Transverse colon (tissue), 4 donors: ENCODE data around the gene LGALS7. TPM values are rescaled to one million over a fixed set of nuclear protein-coding genes. Genes with fewer than 3 reads are reported as not detected.
A peak's percentile ranks its signal among the peaks of the same experiment; 100 is the strongest.
"Not testable (repeated sequence)": the region's sequence is repeated elsewhere in the genome, so short reads cannot be mapped to it uniquely, and the experiment has no call there.

Experiments
- DNase-seq: peaks from one replicate; pipeline ENCODE4 v3.0.0-alpha.2; 2019
- H3K27ac ChIP-seq, 4 donors: fragments of 200-600 bp; sonication (generic); 2 replicates each; pipeline ENCODE4 v1.5.1; 2016 to 2018; ENCODE audit warnings: inconsistent platforms in 4 of 4
- H3K27me3 ChIP-seq: fragments of 200-600 bp; sonication (generic); 2 replicates; pipeline ENCODE4 v1.5.1; 2017; ENCODE audit warnings: inconsistent platforms
- H3K36me3 ChIP-seq, 4 donors: fragments of 200-600 bp; sonication (generic); 2 replicates each; pipeline ENCODE4 v1.5.1; 2017 to 2019; ENCODE audit warnings: inconsistent platforms in 4 of 4
- H3K4me1 ChIP-seq, 4 donors: fragments of 200-600 bp; sonication (generic); 2 replicates each; pipeline ENCODE4 v1.5.1; 2017 to 2020; ENCODE audit warnings: inconsistent platforms in 4 of 4
- H3K4me3 ChIP-seq, 4 donors: fragments of 200-600 bp; sonication (generic); 1 replicate in 1 of 4; 2 replicates in 3 of 4; pipeline versions ENCODE4 v1.5.1 to v1.6.1; 2017 to 2019; ENCODE audit warnings: inconsistent platforms in 4 of 4
- H3K9me3 ChIP-seq, 2 donors: fragments of 200-600 bp; sonication (generic); 2 replicates each; pipeline ENCODE4 v1.5.1; 2017 to 2019; ENCODE audit warnings: inconsistent platforms in 2 of 2
- EP300 ChIP-seq: sonication (generic); formaldehyde crosslinking; IDR thresholded peaks from one replicate; pipeline ENCODE4 v1.6.1; 2017; ENCODE audit warnings: antibody characterized with exemption, low read depth
- POLR2A ChIP-seq: fragments of 450-650 bp; IDR thresholded peaks from one replicate; pipeline ENCODE4 v1.6.1; 2016; ENCODE audit warnings: antibody characterized with exemption, mild to moderate bottlenecking, moderate library complexity
- POLR2AphosphoS5 ChIP-seq, 3 donors: sonication (generic); formaldehyde crosslinking; IDR thresholded peaks; one replicate each; pipeline ENCODE4 v1.6.1; 2016; ENCODE audit warnings: antibody characterized with exemption in 3 of 3
- WGBS, 2 donors: methylation state at CpG; one replicate each; pipeline ENCODE4 v1.1.5; 2018; ENCODE audit warnings: low coverage in 1 of 2; 5-methylcytosine and 5-hydroxymethylcytosine counted together
- in situ Hi-C, 4 donors: fragments of 200-750 bp; cut with MboI; loops; one replicate each; pipeline versions ENCODE4 v1.15.0 to v1.15.1; 2017; ENCODE audit warnings: low sequenced_read_pairs in 3 of 4, low pct_ligation_motif_present in 1 of 4, low pct_unique_long_range_greater_than_20kb in 1 of 4
- intact Hi-C: fragments of 100-400 bp; cut with DNase I; formaldehyde crosslinking; loops from one replicate; pipeline ENCODE4 v1.15.1; 2023; ENCODE audit warnings: low total_unique reads
- total RNA-seq, 4 donors: library from RNA; depleted of rRNA; stranded (reverse); fragments of >200 nt; gene quantifications; one replicate each; pipeline ENCODE4 v1.1.0, GENCODE V29; 2016
- TF ChIP-seq, protein P1 (sequence below), 5 experiments: fragments of 200-600 bp in 3 of 5; fragments of 450-650 bp in 2 of 5; sonication (generic) in 3 of 5; IDR thresholded peaks; 1 replicate in 2 of 5; 2 replicates in 3 of 5; pipeline ENCODE4 v1.5.1; 2016 to 2017; ENCODE audit warnings: antibody characterized with exemption in 5 of 5, inconsistent platforms in 3 of 5, mild to moderate bottlenecking in 2 of 5, moderate library complexity in 1 of 5

The LGALS7 gene
- total RNA-seq, 4 donors from 2014 or later: not detected

DNA sequence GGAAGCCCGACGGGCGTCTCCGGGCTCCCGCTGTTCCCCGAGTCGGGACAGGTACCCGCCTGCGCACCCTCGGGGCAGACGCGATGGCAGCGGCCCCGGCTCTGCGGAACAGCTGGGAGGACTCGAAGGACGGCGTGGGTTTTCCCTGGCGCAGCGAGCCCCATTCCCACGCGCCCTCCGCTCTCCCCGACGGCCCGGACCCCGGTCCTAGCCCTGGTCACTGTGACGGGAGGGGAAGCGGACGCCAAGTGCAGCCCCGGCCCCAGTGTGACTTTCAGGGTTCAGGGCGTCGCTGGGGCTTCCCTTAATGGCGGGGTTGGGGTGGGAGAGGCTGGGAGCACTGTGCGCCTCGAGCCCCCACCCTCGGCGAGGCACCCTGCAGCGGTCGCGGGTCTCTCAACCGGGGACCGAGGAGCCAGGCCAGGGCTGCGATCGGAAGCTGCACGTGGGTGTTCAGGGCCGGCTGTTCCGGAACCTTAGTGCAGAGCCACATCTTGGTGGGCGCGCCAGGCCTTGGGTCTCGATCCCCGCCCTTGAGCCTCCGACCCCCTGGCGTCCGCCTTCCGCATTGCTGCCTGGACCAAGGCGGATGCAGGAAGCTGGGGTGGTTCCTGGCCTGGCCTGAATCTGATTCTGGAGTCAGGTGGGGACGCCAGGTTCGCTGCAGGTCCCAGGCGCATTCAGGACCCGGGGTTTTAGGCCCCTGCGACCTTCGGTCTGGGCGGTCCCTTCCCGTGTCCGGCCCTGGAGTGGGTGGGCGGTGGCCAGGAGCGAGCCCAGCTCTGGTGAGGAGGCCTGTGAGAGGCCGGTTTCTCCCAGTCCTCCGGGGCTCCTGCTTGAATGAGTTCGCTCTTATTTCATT, 19.2 kb upstream of the LGALS7 start:
- whole genome bisulfite sequencing, 2 donors: 20% methylated on average over 58 of the region's 71 CpGs; no CpG with 5 or more reads in 1 of the 2 donors
- no peaks in the 10 kb centered on the region for H3K36me3 ChIP-seq
- H3K27me3 ChIP-seq: no peaks in the 10 kb centered on the region
- H3K4me1 ChIP-seq: peaks cover 0 to 6% (median 6%) of the 10 kb centered on the region in 4 donors
- in situ Hi-C loops: no loop called here
- intact Hi-C loops: no loop called here
- no peaks in the 10 kb centered on the region for H3K9me3 ChIP-seq
- DNase-seq: peak; percentile 64
- H3K27ac ChIP-seq: peak overlapping the region in 1 of 4 donors; percentile 21
- TF ChIP-seq POLR2A (no peak), POLR2AphosphoS5 (IDR thresholded peaks at IDR 0.05) (no peak)
- TF ChIP-seq, protein P1, sequence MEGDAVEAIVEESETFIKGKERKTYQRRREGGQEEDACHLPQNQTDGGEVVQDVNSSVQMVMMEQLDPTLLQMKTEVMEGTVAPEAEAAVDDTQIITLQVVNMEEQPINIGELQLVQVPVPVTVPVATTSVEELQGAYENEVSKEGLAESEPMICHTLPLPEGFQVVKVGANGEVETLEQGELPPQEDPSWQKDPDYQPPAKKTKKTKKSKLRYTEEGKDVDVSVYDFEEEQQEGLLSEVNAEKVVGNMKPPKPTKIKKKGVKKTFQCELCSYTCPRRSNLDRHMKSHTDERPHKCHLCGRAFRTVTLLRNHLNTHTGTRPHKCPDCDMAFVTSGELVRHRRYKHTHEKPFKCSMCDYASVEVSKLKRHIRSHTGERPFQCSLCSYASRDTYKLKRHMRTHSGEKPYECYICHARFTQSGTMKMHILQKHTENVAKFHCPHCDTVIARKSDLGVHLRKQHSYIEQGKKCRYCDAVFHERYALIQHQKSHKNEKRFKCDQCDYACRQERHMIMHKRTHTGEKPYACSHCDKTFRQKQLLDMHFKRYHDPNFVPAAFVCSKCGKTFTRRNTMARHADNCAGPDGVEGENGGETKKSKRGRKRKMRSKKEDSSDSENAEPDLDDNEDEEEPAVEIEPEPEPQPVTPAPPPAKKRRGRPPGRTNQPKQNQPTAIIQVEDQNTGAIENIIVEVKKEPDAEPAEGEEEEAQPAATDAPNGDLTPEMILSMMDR (IDR thresholded peaks at IDR 0.05): peak; percentile 31 to 71 (median 45)
- H3K4me3 ChIP-seq: peak overlapping the region in 2 of 4 donors; percentile 16 to 40

DNA sequence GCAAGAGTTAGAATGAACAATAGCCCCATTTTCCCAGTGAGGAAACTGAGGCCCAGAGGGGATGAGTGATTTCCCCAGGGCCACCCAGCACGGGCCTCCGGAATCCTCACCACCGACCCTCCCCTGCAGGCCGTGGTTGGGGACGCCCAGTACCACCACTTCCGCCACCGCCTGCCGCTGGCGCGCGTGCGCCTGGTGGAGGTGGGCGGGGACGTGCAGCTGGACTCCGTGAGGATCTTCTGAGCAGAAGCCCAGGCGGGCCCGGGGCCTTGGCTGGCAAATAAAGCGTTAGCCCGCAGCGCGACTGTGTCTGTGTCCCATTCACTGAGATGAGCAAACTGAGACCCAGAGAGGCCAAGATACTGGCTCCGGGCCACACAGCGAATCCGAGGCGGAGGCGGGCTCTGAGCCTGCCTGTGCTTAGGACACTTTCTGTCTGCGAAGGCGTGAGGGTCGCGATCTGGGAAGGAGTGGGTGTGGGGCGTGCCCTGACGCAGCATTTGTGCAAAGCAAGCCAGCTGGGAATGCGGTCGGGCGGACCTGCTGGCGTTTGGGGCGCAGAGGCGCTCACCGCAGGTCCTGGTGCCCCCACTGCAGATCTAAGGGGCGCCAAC, 18.2 kb upstream of the LGALS7 start:
- H3K9me3 ChIP-seq, H3K36me3 ChIP-seq, DNase-seq, H3K27me3 ChIP-seq, H3K27ac ChIP-seq, in situ Hi-C loops, H3K4me1 ChIP-seq, H3K4me3 ChIP-seq, intact Hi-C loops: not testable (repeated sequence)
- whole genome bisulfite sequencing, 2 donors: no CpG with 5 or more reads among the region's 40 CpGs

DNA sequence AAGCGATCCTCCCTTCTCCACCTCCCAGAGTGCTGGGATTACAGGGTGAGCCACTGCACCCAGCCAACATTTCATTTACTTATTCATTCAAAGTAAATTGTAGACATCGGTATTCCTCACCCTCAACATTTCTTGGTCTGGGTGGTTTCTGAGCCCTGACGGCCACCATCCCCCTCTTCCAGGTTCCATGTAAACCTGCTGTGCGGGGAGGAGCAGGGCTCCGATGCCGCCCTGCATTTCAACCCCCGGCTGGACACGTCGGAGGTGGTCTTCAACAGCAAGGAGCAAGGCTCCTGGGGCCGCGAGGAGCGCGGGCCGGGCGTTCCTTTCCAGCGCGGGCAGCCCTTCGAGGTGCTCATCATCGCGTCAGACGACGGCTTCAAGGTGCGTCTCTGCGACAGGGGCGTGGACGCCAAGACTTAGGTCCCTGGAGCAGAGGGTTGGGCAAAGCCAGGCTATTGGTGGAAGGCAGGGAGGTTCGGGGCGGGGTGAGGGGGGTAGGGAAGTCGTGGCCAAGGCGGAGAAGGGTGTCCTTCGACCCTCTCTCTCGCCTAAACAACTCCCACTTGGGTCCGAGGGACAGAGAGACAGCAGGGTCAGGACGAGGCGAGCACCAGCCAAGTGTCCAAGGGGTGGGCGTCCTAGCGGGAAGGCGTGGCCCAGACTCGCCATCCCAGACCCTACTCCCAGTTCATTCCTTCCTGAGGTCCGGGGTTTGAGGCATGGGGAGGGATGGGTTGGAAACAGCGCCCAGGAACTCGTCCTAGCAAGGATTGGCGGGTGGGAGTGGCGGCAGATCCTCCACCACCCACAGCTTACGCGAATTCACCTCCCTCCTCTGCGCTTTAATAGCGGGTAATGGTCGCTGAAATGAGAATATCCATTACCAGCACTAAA, 17.4 kb upstream of the LGALS7 start:
- H3K27ac ChIP-seq, H3K9me3 ChIP-seq, H3K27me3 ChIP-seq, H3K4me1 ChIP-seq, in situ Hi-C loops, H3K4me3 ChIP-seq, intact Hi-C loops, H3K36me3 ChIP-seq, DNase-seq: not testable (repeated sequence)
- 58% methylated on average over 12 of the region's 49 CpGs; no CpG with 5 or more reads in 1 of the 2 donors for WGBS, 2 donors

DNA sequence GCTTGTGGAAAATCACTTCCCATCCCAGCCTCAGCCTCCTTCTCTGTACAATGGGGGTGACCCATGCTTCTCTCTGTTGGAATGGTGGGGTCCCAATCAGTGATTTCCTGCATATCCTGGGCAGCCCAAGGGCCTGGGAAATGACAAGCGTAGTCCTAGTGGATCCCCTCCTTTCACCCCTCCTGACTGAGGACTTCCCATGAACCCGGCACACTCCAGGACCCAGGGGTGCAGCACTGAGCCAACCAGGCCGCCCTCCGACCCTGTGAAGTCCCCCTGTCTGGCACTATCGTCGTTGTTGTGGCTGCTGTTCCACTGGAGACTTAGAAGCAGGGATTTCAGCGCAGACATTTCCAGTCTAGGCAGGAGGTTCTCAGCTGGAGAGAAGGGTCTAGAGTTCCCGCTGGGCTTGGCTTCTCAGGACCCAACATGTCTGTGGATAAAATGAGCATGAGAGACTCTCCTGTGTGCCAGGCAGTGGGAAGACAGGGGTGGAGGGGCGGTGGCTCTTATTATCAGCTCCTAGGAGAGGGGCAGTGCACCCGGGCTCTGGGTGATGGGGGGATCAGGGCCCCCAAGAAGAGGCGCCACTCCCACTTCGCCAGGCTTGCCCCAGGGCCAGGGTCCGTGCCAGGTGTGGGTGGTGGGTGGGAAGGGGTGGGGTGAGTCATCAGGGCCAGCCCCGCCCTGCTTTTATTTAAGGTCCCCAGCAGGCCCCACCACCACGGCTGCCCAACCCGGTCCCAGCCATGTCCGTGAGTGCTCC, 15.3 kb upstream of the LGALS7 start, which contains the start of gene LGALS7B:
Gene LGALS7B, plus strand, starts transcription at position 723 of the 766 bp plus-strand sequence. Its CDS starts 27 bp downstream, at position 750.
- peaks cover 0 to 10% (median 6%) of the 10 kb centered on the region in 4 donors for H3K4me1 ChIP-seq
- no peak within 1 kb of the TSS for H3K4me3 ChIP-seq
- no peaks in the 10 kb centered on the region for H3K36me3 ChIP-seq
- no peak within 1 kb of the TSS for H3K27ac ChIP-seq
- DNase-seq: no peak
- no peak for TF ChIP-seq EP300
- TF ChIP-seq POLR2AphosphoS5 (IDR thresholded peaks at IDR 0.05): no peak
- TF ChIP-seq, protein P1 (IDR thresholded peaks at IDR 0.05): no peak
- no peak for TF ChIP-seq POLR2A
- intact Hi-C loops: no loop called here
- H3K27me3 ChIP-seq: no peaks in the 10 kb centered on the region
- no peaks in the 10 kb centered on the region for H3K9me3 ChIP-seq
- 83% methylated on average over 10 of the region's 17 CpGs; no CpG with 5 or more reads in 1 of the 2 donors for WGBS, 2 donors
- in situ Hi-C loops: no loop called here
